ENCODE results near the gene RGS1. TPM values are rescaled to one million over a fixed set of nuclear protein-coding genes. Genes with fewer than 3 reads are reported as not detected.

Gene RGS1
- polyA plus RNA-seq, 1 of the 3 experiments (the other 2 are of a cell fraction): 0.12 TPM

- Histone ChIP-seq H3K4me2 (no peak overlapping the region), H3K9me2 (no peaks in the 10 kb centered on the region), H3K27me3 (ENCODE audit: insufficient read depth) (no peaks in the 10 kb centered on the region), H3K79me2 (ENCODE audit: insufficient read depth) (no peaks in the 10 kb centered on the region), H3F3A (replicated peaks; ENCODE audit: insufficient read depth) (peaks cover 5% of the 10 kb centered on the region), H3K27ac (ENCODE audit: low read depth in 2 of 2, low read length in 1 of 2) (no peak overlapping the region), H3K9ac (no peak overlapping the region), H3K9me3 (no peaks in the 10 kb centered on the region), H2AFZ (ENCODE audit: low read depth) (no peak overlapping the region), H4K20me1 (ENCODE audit: insufficient read depth) (no peaks in the 10 kb centered on the region), H3K4me3 (ENCODE audit: low read depth in 2 of 2, low read length in 1 of 2) (no peak overlapping the region), H3K36me3 (replicated peaks in 1 of 2; ENCODE audit: control insufficient read depth in 1 of 2, insufficient read depth in 2 of 2, low read length in 1 of 2) (no peaks in the 10 kb centered on the region), H3K4me1 (ENCODE audit: control insufficient read depth in 1 of 2, insufficient read depth in 2 of 2, low read depth in 1 of 2, low read length in 1 of 2) (peaks cover 5 to 16% of the 10 kb centered on the region in 2 experiments; a peak in 3 of 4 replicates)
- CTCF ChIA-PET: no interaction called here
- TF ChIP-seq GABPA (IDR thresholded peaks at IDR 0.05; ENCODE audit: low read depth) (no peak), RCOR1 (IDR thresholded peaks at IDR 0.05; ENCODE audit: low read length) (no peak), CTCF (IDR thresholded peaks at IDR 0.05) (no peak), RAD21 (IDR thresholded peaks at IDR 0.05; ENCODE audit: low read length) (no peak)
- POLR2A ChIA-PET: no interaction called here
- no peak for DNase-seq
- WGBS (ENCODE audit: low lambda C conversion rate): 83% methylated on average over 1 of the region's 1 CpG
Measured at GRCh38 chr1:192588546-192588945, 13.0 kb downstream of the RGS1 start.

GRCh38 chr1:192589813-192590212, 14.2 kb downstream of the RGS1 start:
- H4K20me1 ChIP-seq (ENCODE audit: insufficient read depth): no peaks in the 10 kb centered on the region
- CTCF ChIA-PET: no interaction called here
- no peak overlapping the region for H3K4me3 ChIP-seq (ENCODE audit: low read depth in 2 of 2, low read length in 1 of 2)
- H3K4me1 ChIP-seq (ENCODE audit: control insufficient read depth in 1 of 2, insufficient read depth in 2 of 2, low read depth in 1 of 2, low read length in 1 of 2): peaks cover 5 to 16% of the 10 kb centered on the region in 2 experiments; a peak in 3 of 4 replicates
- DNase-seq: no peak
- no peaks in the 10 kb centered on the region for H3K79me2 ChIP-seq (ENCODE audit: insufficient read depth)
- no peak overlapping the region for H3K9ac ChIP-seq
- no peaks in the 10 kb centered on the region for H3K9me2 ChIP-seq
- no peak overlapping the region for H3K4me2 ChIP-seq
- peaks cover 5% of the 10 kb centered on the region for H3F3A ChIP-seq (replicated peaks; ENCODE audit: insufficient read depth)
- POLR2A ChIA-PET: no interaction called here
- H3K27ac ChIP-seq (ENCODE audit: low read depth in 2 of 2, low read length in 1 of 2): peak overlapping the region; percentile 39; a peak in 2 of 4 replicates
- no peaks in the 10 kb centered on the region for H3K27me3 ChIP-seq (ENCODE audit: insufficient read depth)
- WGBS (ENCODE audit: low lambda C conversion rate): 53% methylated on average over 3 of the region's 3 CpGs
- H3K36me3 ChIP-seq (replicated peaks in 1 of 2; ENCODE audit: control insufficient read depth in 1 of 2, insufficient read depth in 2 of 2, low read length in 1 of 2): no peaks in the 10 kb centered on the region
- no peaks in the 10 kb centered on the region for H3K9me3 ChIP-seq
- H2AFZ ChIP-seq (ENCODE audit: low read depth): no peak overlapping the region
- TF ChIP-seq REST (IDR thresholded peaks at IDR 0.05; ENCODE audit: low read depth, low read length) (no peak), RXRA (IDR thresholded peaks at IDR 0.05; ENCODE audit: borderline replicate concordance, low read depth) (no peak), NRF1 (IDR thresholded peaks at IDR 0.05; ENCODE audit: low read depth, low read length) (no peak), JUND (IDR thresholded peaks at IDR 0.05) (peak; percentile 57), GABPA (IDR thresholded peaks at IDR 0.05; ENCODE audit: low read depth) (no peak), TEAD4 (IDR thresholded peaks at IDR 0.05; ENCODE audit: borderline replicate concordance, insufficient read depth) (peak; percentile 51; the same call in 1 of the 2 replicates), FOXM1 (IDR thresholded peaks at IDR 0.05; ENCODE audit: low read depth) (0 out of 2 replicates have a peak, but pooled peaks have one; percentile 3), MAX (IDR thresholded peaks at IDR 0.05; ENCODE audit: low read depth) (no peak), SIN3A (IDR thresholded peaks at IDR 0.05; ENCODE audit: borderline replicate concordance, low read depth, low read length) (no peak), FOSL2 (IDR thresholded peaks at IDR 0.05; ENCODE audit: borderline replicate concordance, low read depth) (peak; percentile 42; the same call in 1 of the 2 replicates), CHD2 (IDR thresholded peaks at IDR 0.05; ENCODE audit: low read length, partially characterized antibody) (no peak), PBX3 (IDR thresholded peaks at IDR 0.05) (peak; percentile 22), USF2 (IDR thresholded peaks at IDR 0.05; ENCODE audit: borderline replicate concordance, low read depth, low read length) (no peak), EP300 (IDR thresholded peaks at IDR 0.05; ENCODE audit: borderline replicate concordance in 1 of 2, low read depth in 1 of 2, low read length in 1 of 2) (peak in 1 of 2 experiments; percentile 12; a peak in 1 of 4 replicates), USF1 (IDR thresholded peaks at IDR 0.05; ENCODE audit: borderline replicate concordance, low read depth) (no peak), POLR2AphosphoS5 (IDR thresholded peaks at IDR 0.05; ENCODE audit: low read depth, low read length) (no peak), TCF12 (IDR thresholded peaks at IDR 0.05) (peak; percentile 42; the same call in 1 of the 2 replicates)

All from SK-N-SH (cell line).